Sigmoid colon (tissue), 7 donors: ENCODE measurements around the gene UNC5A. TPM values are rescaled to one million over a fixed set of nuclear protein-coding genes. Genes with fewer than 3 reads are reported as not detected.

Source experiments
- DNase-seq: peaks from one replicate; pipeline ENCODE4 v3.0.0-alpha.2; 2019
- H3K27ac ChIP-seq, 4 donors: fragments of 200-600 bp; sonication (generic); one replicate each; pipeline ENCODE4 v1.5.1; 2016 to 2019; ENCODE audit warnings: mild to moderate bottlenecking in 1 of 4
- H3K27me3 ChIP-seq, 3 donors: fragments of 200-600 bp; sonication (generic); one replicate each; pipeline ENCODE4 v1.5.1; 2019; ENCODE audit warnings: mild to moderate bottlenecking in 1 of 3
- H3K36me3 ChIP-seq, 4 donors: fragments of 200-600 bp; sonication (generic); one replicate each; pipeline ENCODE4 v1.5.1; 2016 to 2019
- H3K4me1 ChIP-seq, 4 donors: fragments of 200-600 bp; sonication (generic); one replicate each; pipeline ENCODE4 v1.5.1; 2017 to 2019
- H3K4me3 ChIP-seq, 4 donors: fragments of 200-600 bp; sonication (generic); one replicate each; pipeline ENCODE4 v1.5.1; 2017 to 2019; ENCODE audit warnings: mild to moderate bottlenecking in 2 of 4, moderate library complexity in 1 of 4
- H3K9me3 ChIP-seq, 4 donors: fragments of 200-600 bp in 3 of 4; sonication (generic) in 3 of 4; one replicate each; pipeline versions ENCODE4 v1.5.1 to v1.6.1; 2013 to 2019
- CTCF ChIP-seq, 4 experiments: fragments of 450-650 bp in 3 of 4; fragments of 200-600 bp in 1 of 4; IDR thresholded peaks; one replicate each; pipeline ENCODE4 v1.5.1; 2016 to 2019; ENCODE audit warnings: antibody characterized with exemption in 4 of 4, mild to moderate bottlenecking in 3 of 4, moderate library complexity in 2 of 4
- EP300 ChIP-seq, 4 donors: sonication (generic); formaldehyde crosslinking; IDR thresholded peaks; one replicate each; pipeline ENCODE4 v1.6.1; 2017; ENCODE audit warnings: antibody characterized with exemption in 4 of 4
- POLR2A ChIP-seq, 2 donors: fragments of 450-650 bp; IDR thresholded peaks; one replicate each; pipeline ENCODE4 v1.6.1; 2016; ENCODE audit warnings: antibody characterized with exemption in 2 of 2, mild to moderate bottlenecking in 2 of 2, moderate library complexity in 2 of 2
- POLR2AphosphoS5 ChIP-seq, 4 donors: sonication (generic); formaldehyde crosslinking; IDR thresholded peaks; one replicate each; pipeline ENCODE4 v1.6.1; 2017; ENCODE audit warnings: antibody characterized with exemption in 4 of 4
- WGBS, 2 donors: extraction: QIAGEN DNeasy Blood & Tissue Kit; methylation state at CpG; one replicate each; pipeline ENCODE4 v1.1.7; 2013; 5-methylcytosine and 5-hydroxymethylcytosine counted together
- intact Hi-C: fragments of 100-400 bp; cut with DNase I; formaldehyde crosslinking; loops from one replicate; pipeline ENCODE4 v1.15.1; 2023
- polyA plus RNA-seq, 3 donors: library from polyadenylated mRNA; stranded (reverse); fragments of 200-250 nt; gene quantifications; one replicate each; pipeline ENCODE4 v1.2.3, GENCODE V29; 2013
- total RNA-seq, 4 donors: library from RNA; depleted of rRNA; stranded (reverse); fragments of >200 nt; gene quantifications; one replicate each; pipeline ENCODE4 v1.1.0, GENCODE V29; 2016
- donor health status: healthy with polysubstance abuse.
- donor health status: Bipolar disorder and iron deficiency.
- donor health status: healthy.

UNC5A gene
- total and polyA plus RNA-seq, 7 donors: 0.34 to 0.60 TPM; not detected in 5

GRCh38 chr5:176787676-176788075, 22.7 kb upstream of the UNC5A start:
- no peak overlapping the region for H3K27ac ChIP-seq
- no peaks in the 10 kb centered on the region for H3K36me3 ChIP-seq
- no peaks in the 10 kb centered on the region for H3K4me1 ChIP-seq
- WGBS, 2 donors: 89 to 91% methylated on average over 3 of the region's 3 CpGs
- H3K9me3 ChIP-seq: no peaks in the 10 kb centered on the region
- H3K27me3 ChIP-seq: peaks cover 3 to 82% (median 24%) of the 10 kb centered on the region in 3 donors
- no peak for DNase-seq
- TF ChIP-seq POLR2AphosphoS5 (IDR thresholded peaks at IDR 0.05) (no peak), POLR2A (IDR thresholded peaks at IDR 0.05) (no peak), EP300 (IDR thresholded peaks at IDR 0.05) (no peak), CTCF (IDR thresholded peaks at IDR 0.05) (no peak)
- intact Hi-C loops: no loop called here
- H3K4me3 ChIP-seq: no peak overlapping the region

GRCh38 chr5:176788091-176788490, 22.3 kb upstream of the UNC5A start:
- Histone ChIP-seq H3K4me3 (no peak overlapping the region), H3K4me1 (no peaks in the 10 kb centered on the region), H3K36me3 (no peaks in the 10 kb centered on the region), H3K27ac (no peak overlapping the region), H3K27me3 (peaks cover 3 to 86% (median 29%) of the 10 kb centered on the region in 3 donors), H3K9me3 (no peaks in the 10 kb centered on the region)
- 58 to 61% methylated on average over 7 of the region's 7 CpGs for WGBS, 2 donors
- no peak for DNase-seq
- TF ChIP-seq EP300 (IDR thresholded peaks at IDR 0.05) (no peak), POLR2AphosphoS5 (IDR thresholded peaks at IDR 0.05) (no peak), POLR2A (IDR thresholded peaks at IDR 0.05) (no peak), CTCF (IDR thresholded peaks at IDR 0.05) (no peak)
- intact Hi-C loops: no loop called here

- H3K4me3 ChIP-seq: no peak overlapping the region
- peaks cover 3 to 92% (median 38%) of the 10 kb centered on the region in 3 donors for H3K27me3 ChIP-seq
- intact Hi-C loops: no loop called here
- WGBS, 2 donors: 33 to 50% methylated on average over 20 of the region's 20 CpGs
- TF ChIP-seq CTCF (IDR thresholded peaks at IDR 0.05) (no peak), EP300 (IDR thresholded peaks at IDR 0.05) (no peak), POLR2A (IDR thresholded peaks at IDR 0.05) (no peak), POLR2AphosphoS5 (IDR thresholded peaks at IDR 0.05) (no peak)
- no peaks in the 10 kb centered on the region for H3K36me3 ChIP-seq
- H3K4me1 ChIP-seq: no peaks in the 10 kb centered on the region
- no peaks in the 10 kb centered on the region for H3K9me3 ChIP-seq
- no peak for DNase-seq
- no peak overlapping the region for H3K27ac ChIP-seq
Measured at GRCh38 chr5:176788941-176789872, 21.2 kb upstream of the UNC5A start.

GRCh38 chr5:176789873-176790615, 20.3 kb upstream of the UNC5A start:
- H3K4me3 ChIP-seq: no peak overlapping the region
- no peak for TF ChIP-seq POLR2A (IDR thresholded peaks at IDR 0.05)
- no peak for TF ChIP-seq EP300 (IDR thresholded peaks at IDR 0.05)
- TF ChIP-seq CTCF (IDR thresholded peaks at IDR 0.05): no peak
- no peak for TF ChIP-seq POLR2AphosphoS5 (IDR thresholded peaks at IDR 0.05)
- H3K27ac ChIP-seq: no peak overlapping the region
- peaks cover 3 to 92% (median 33%) of the 10 kb centered on the region in 3 donors for H3K27me3 ChIP-seq
- intact Hi-C loops: no loop called here
- no peaks in the 10 kb centered on the region for H3K36me3 ChIP-seq
- WGBS, 2 donors: 47 to 60% methylated on average over 15 of the region's 15 CpGs
- no peak for DNase-seq
- H3K9me3 ChIP-seq: no peaks in the 10 kb centered on the region
- H3K4me1 ChIP-seq: no peaks in the 10 kb centered on the region
